Endodermal cell (in vitro differentiated cells): Measurements from ENCODE around the gene PLEKHG2. TPM values are rescaled to one million over a fixed set of nuclear protein-coding genes. Genes with fewer than 3 reads are reported as not detected.

Experiments
- DNase-seq: peaks from one replicate; pipeline ENCODE4 v3.0.0-alpha.2; 2017
- H3K27ac ChIP-seq: 2 replicates; pipeline ENCODE4 v1.5.1; 2013; ENCODE audit warnings: mild to moderate bottlenecking, low read depth, low read length, moderate library complexity
- H3K27me3 ChIP-seq: 2 replicates; pipeline ENCODE4 v1.6.1; 2013; ENCODE audit warnings: mild to moderate bottlenecking, low read length, moderate library complexity; ENCODE audit not compliant: insufficient read depth, control insufficient read depth, poor library complexity, severe bottlenecking
- H3K36me3 ChIP-seq: 2 replicates; pipeline ENCODE4 v1.7.0; 2013; ENCODE audit warnings: mild to moderate bottlenecking, low read length, moderate library complexity; ENCODE audit not compliant: control insufficient read depth, insufficient read depth
- H3K4me1 ChIP-seq: one replicate; pipeline ENCODE4 v1.7.0; 2013; ENCODE audit warnings: low read length; ENCODE audit not compliant: control insufficient read depth, insufficient read depth
- H3K4me3 ChIP-seq: 2 replicates; pipeline ENCODE4 v1.5.1; 2013; ENCODE audit warnings: mild to moderate bottlenecking, low read length, moderate library complexity
- H3K9ac ChIP-seq: 2 replicates; pipeline ENCODE4 v1.6.1; 2013; ENCODE audit warnings: mild to moderate bottlenecking, low read length, moderate library complexity; ENCODE audit not compliant: poor library complexity, severe bottlenecking; ENCODE audit errors: extremely low read depth
- H3K9me3 ChIP-seq: 2 replicates; pipeline ENCODE4 v1.6.1; 2013; ENCODE audit warnings: mild to moderate bottlenecking, low read length, moderate library complexity; ENCODE audit not compliant: control insufficient read depth
- H3K27ac Mint-ChIP-seq: 2 replicates; pipeline ENCODE4 v1.8.0; 2020; ENCODE audit warnings: mixed read lengths
- H3K27me3 Mint-ChIP-seq: 2 replicates; pipeline ENCODE4 v1.8.0; 2021; ENCODE audit warnings: mild to moderate bottlenecking, mixed read lengths; ENCODE audit not compliant: insufficient read depth
- H3K36me3 Mint-ChIP-seq: 2 replicates; pipeline ENCODE4 v1.8.0; 2020; ENCODE audit warnings: low read depth, mixed read lengths
- H3K4me1 Mint-ChIP-seq: 2 replicates; pipeline ENCODE4 v1.8.0; 2020; ENCODE audit warnings: mixed read lengths
- H3K4me3 Mint-ChIP-seq: 2 replicates; pipeline ENCODE4 v1.8.0; 2020; ENCODE audit warnings: mild to moderate bottlenecking, moderate library complexity, mixed read lengths
- H3K9me3 Mint-ChIP-seq: 2 replicates; pipeline ENCODE4 v1.8.0; 2020; ENCODE audit warnings: mild to moderate bottlenecking, mixed read lengths
- CTCF ChIP-seq: fragments of 200-600 bp; sonication (generic); conservative IDR thresholded peaks from 2 replicates; pipeline ENCODE4 v1.5.0; 2021; ENCODE audit warnings: antibody characterized with exemption, mild to moderate bottlenecking
- WGBS, 2 experiments: methylation state at CpG; one replicate each; pipeline versions ENCODE4 v1.1.5 to v1.1.7; 2013; ENCODE audit warnings: missing lambda C conversion rate in 2 of 2, mixed read lengths in 1 of 2; ENCODE audit not compliant: insufficient coverage in 1 of 2, insufficient read length in 1 of 2; 5-methylcytosine and 5-hydroxymethylcytosine counted together
- total RNA-seq, 2 donors: library from RNA; stranded (reverse); fragmentation: NEBNext Ultra II Directional in 1 of 2; extraction: Animal tissue kit (Norgen Biotek cat#: 25700) in 1 of 2; gene quantifications; 2 replicates in 1 of 2; 3 replicates in 1 of 2; pipeline ENCODE4 v1.2.1, GENCODE V29; 2021

Gene PLEKHG2
- total RNA-seq, 2 donors from 2014 or later: 127 to 160 TPM

- no peak for DNase-seq
- H3K4me3 ChIP-seq: no peak overlapping the region
- no peaks in the 10 kb centered on the region for H3K27me3 Mint-ChIP-seq
- H3K36me3 Mint-ChIP-seq: peaks cover 73% of the 10 kb centered on the region
- no peak overlapping the region for H3K9ac ChIP-seq
- H3K4me1 Mint-ChIP-seq: no peaks in the 10 kb centered on the region
- WGBS, 2 experiments: 89 to 95% methylated on average over 10 to 18 of the region's 18 CpGs
- no peaks in the 10 kb centered on the region for H3K27me3 ChIP-seq
- no peak for TF ChIP-seq CTCF
- H3K27ac Mint-ChIP-seq: peak overlapping the region; percentile 79
- no peaks in the 10 kb centered on the region for H3K4me1 ChIP-seq
- H3K4me3 Mint-ChIP-seq: no peak overlapping the region
- H3K27ac ChIP-seq: no peak overlapping the region
- H3K9me3 ChIP-seq: no peaks in the 10 kb centered on the region
- H3K9me3 Mint-ChIP-seq: no peaks in the 10 kb centered on the region
- peaks cover 80% of the 10 kb centered on the region for H3K36me3 ChIP-seq
Measured at GRCh38 chr19:39465956-39466747, 53.7 kb downstream of the PLEKHG2 start.

GRCh38 chr19:39467941-39468340 is 55.5 kb downstream of the PLEKHG2 start:
- Mint-ChIP-seq H3K4me1 (no peaks in the 10 kb centered on the region), H3K9me3 (no peaks in the 10 kb centered on the region), H3K36me3 (peaks cover 76% of the 10 kb centered on the region), H3K27me3 (no peaks in the 10 kb centered on the region), H3K4me3 (no peak overlapping the region), H3K27ac (peak overlapping the region; percentile 68)
- peaks cover 89% of the 10 kb centered on the region for H3K36me3 ChIP-seq
- no peaks in the 10 kb centered on the region for H3K9me3 ChIP-seq
- no peaks in the 10 kb centered on the region for H3K27me3 ChIP-seq
- 95 to 100% methylated on average over 4 to 7 of the region's 7 CpGs for WGBS, 2 experiments
- no peaks in the 10 kb centered on the region for H3K4me1 ChIP-seq
- no peak overlapping the region for H3K27ac ChIP-seq
- H3K9ac ChIP-seq: no peak overlapping the region
- no peak for TF ChIP-seq CTCF
- DNase-seq: no peak
- no peak overlapping the region for H3K4me3 ChIP-seq

GRCh38 chr19:39469036-39469435 is 56.6 kb downstream of the PLEKHG2 start:
- H3K27ac ChIP-seq: no peak overlapping the region
- Mint-ChIP-seq H3K27me3 (no peaks in the 10 kb centered on the region), H3K4me3 (no peak overlapping the region), H3K4me1 (no peaks in the 10 kb centered on the region), H3K27ac (peak overlapping the region; percentile 61), H3K36me3 (peaks cover 69% of the 10 kb centered on the region), H3K9me3 (no peaks in the 10 kb centered on the region)
- peak; percentile 64 for DNase-seq
- TF ChIP-seq CTCF: peak; percentile 22
- 92 to 94% methylated on average over 6 to 11 of the region's 11 CpGs for WGBS, 2 experiments
- H3K4me1 ChIP-seq: no peaks in the 10 kb centered on the region
- no peak overlapping the region for H3K4me3 ChIP-seq
- H3K9me3 ChIP-seq: no peaks in the 10 kb centered on the region
- H3K9ac ChIP-seq: no peak overlapping the region
- peaks cover 86% of the 10 kb centered on the region for H3K36me3 ChIP-seq
- H3K27me3 ChIP-seq: no peaks in the 10 kb centered on the region
